CD4-positive, alpha-beta T cell treated with Interferon alpha-2 for 1 hour (primary cell): ENCODE results near the gene PRR36.
"Not testable (repeated sequence)": the region's sequence is repeated elsewhere in the genome, so short reads cannot be mapped to it uniquely, and the experiment has no call there.

Source experiments
- DNase-seq, 2 donors: peaks; one replicate each; pipeline ENCODE4 v3.0.0-alpha.2; 2020 to 2022

Gene PRR36

GRCh38 chr19:7874076-7874896, at the start of gene PRR36:
Gene PRR36, minus strand, starts transcription at chr19:7874390. Its CDS starts 701 bp downstream, at chr19:7873689.
- DNase-seq: no peak

- DNase-seq: no peak
These were observed 49.4 kb upstream of the PRR36 start for GRCh38 chr19:7923295-7924191.

GRCh38 chr19:7922836-7923195, 48.6 kb upstream of the PRR36 start:
- no peak for DNase-seq

GRCh38 chr19:7921967-7922835, 48.0 kb upstream of the PRR36 start:
- no peak for DNase-seq

GRCh38 chr19:7921302-7921966, 47.2 kb upstream of the PRR36 start:
- DNase-seq: no peak

- peak; percentile 99 for DNase-seq
These were observed 46.5 kb upstream of the PRR36 start for GRCh38 chr19:7920519-7921301.

GRCh38 chr19:7919610-7920518, 45.7 kb upstream of the PRR36 start, which contains the start of gene SNAPC2:
Gene SNAPC2, plus strand, starts transcription at chr19:7920338. Its CDS starts 29 bp downstream, at chr19:7920367.
- peak; percentile 97 for DNase-seq

GRCh38 chr19:7918615-7919421, 44.6 kb upstream of the PRR36 start:
- DNase-seq: no peak

- not testable (repeated sequence) for DNase-seq
These were observed 43.9 kb upstream of the PRR36 start for GRCh38 chr19:7918062-7918614.

- peak; percentile 57 to 67 for DNase-seq
These were observed 43.3 kb upstream of the PRR36 start for GRCh38 chr19:7917267-7918061.

- no peak for DNase-seq
These were observed 42.7 kb upstream of the PRR36 start for GRCh38 chr19:7916955-7917266.

- DNase-seq: peak; percentile 52 to 69
These were observed 42.1 kb upstream of the PRR36 start for GRCh38 chr19:7916103-7916954.

GRCh38 chr19:7915250-7916102, 41.3 kb upstream of the PRR36 start:
- DNase-seq: no peak

- DNase-seq: no peak
These were observed 40.4 kb upstream of the PRR36 start, which contains the start of gene TGFBR3L for GRCh38 chr19:7914598-7915045. Gene TGFBR3L, plus strand, starts transcription at chr19:7914830.

GRCh38 chr19:7914099-7914498, 39.9 kb upstream of the PRR36 start:
- no peak for DNase-seq

- DNase-seq: no peak
These were observed 39.5 kb upstream of the PRR36 start for GRCh38 chr19:7913652-7914051.
